Stimulated activated CD4-positive, alpha-beta T cell treated with anti-CD3 and anti-CD28 coated beads, Interleukin-4, amount 100 ng/mL, for 24 hours (primary cell): ENCODE measurements around the gene KANK4.
"Not testable (repeated sequence)": the region's sequence is repeated elsewhere in the genome, so short reads cannot be mapped to it uniquely, and the experiment has no call there.

Experiments used
- DNase-seq: peaks from one replicate; pipeline ENCODE4 v3.0.0-alpha.2; 2020

The KANK4 gene

GRCh38 chr1:62269851-62270495, 49.3 kb downstream of the KANK4 start:
- DNase-seq: no peak

GRCh38 chr1:62269439-62269838, 49.8 kb downstream of the KANK4 start:
- DNase-seq: no peak

- DNase-seq: no peak
These were observed 50.9 kb downstream of the KANK4 start for GRCh38 chr1:62268315-62268714.

- DNase-seq: no peak
These were observed 53.0 kb downstream of the KANK4 start for GRCh38 chr1:62265956-62266935.

GRCh38 chr1:62263814-62264353, 55.4 kb downstream of the KANK4 start:
- no peak for DNase-seq

GRCh38 chr1:62263006-62263813, 56.0 kb downstream of the KANK4 start:
- DNase-seq: no peak

GRCh38 chr1:62260688-62261087, 58.5 kb downstream of the KANK4 start:
- no peak for DNase-seq

- DNase-seq: no peak
These were observed 59.7 kb downstream of the KANK4 start for GRCh38 chr1:62259551-62259950.

- DNase-seq: no peak
These were observed 69.0 kb downstream of the KANK4 start for GRCh38 chr1:62250126-62250726.

GRCh38 chr1:62247391-62248168, 71.7 kb downstream of the KANK4 start:
- DNase-seq: no peak

- DNase-seq: no peak
These were observed 74.0 kb downstream of the KANK4 start for GRCh38 chr1:62245201-62245600.

GRCh38 chr1:62244380-62244779, 74.9 kb downstream of the KANK4 start:
- not testable (repeated sequence) for DNase-seq

GRCh38 chr1:62241371-62242131, 77.7 kb downstream of the KANK4 start:
- DNase-seq: no peak

- no peak for DNase-seq
These were observed 78.4 kb downstream of the KANK4 start for GRCh38 chr1:62240651-62241370.

- DNase-seq: not testable (repeated sequence)
These were observed 79.4 kb downstream of the KANK4 start for GRCh38 chr1:62239652-62240403.

- DNase-seq: no peak
These were observed 80.7 kb downstream of the KANK4 start for GRCh38 chr1:62238507-62238906.

GRCh38 chr1:62237950-62238374, 81.3 kb downstream of the KANK4 start:
- no peak for DNase-seq

GRCh38 chr1:62237361-62237760, 81.9 kb downstream of the KANK4 start:
- DNase-seq: no peak

GRCh38 chr1:62235576-62235975, 83.7 kb downstream of the KANK4 start:
- no peak for DNase-seq
